Natural killer cell treated with Interleukin-12 subunit alpha and Interleukin-12 subunit beta and Interleukin-15 and Interleukin-18, amount 100 ng/mL, for 72 hours (primary cell): ENCODE measurements around the gene GDF2. TPM values are rescaled to one million over a fixed set of nuclear protein-coding genes. Genes with fewer than 3 reads are reported as not detected.

Source experiments
- ATAC-seq, 2 donors: fragments of 150-1000 bp; cut with Tn5 transposase in 1 of 2; sonication (Bioruptor Pico), chemical (Tn5 transposase) in 1 of 2; 2 replicates each; pipeline ENCODE4 v1.10.0; 2021
- DNase-seq: peaks from one replicate; pipeline ENCODE4 v3.0.0; 2022; ENCODE audit warnings: low spot score
- H3K27ac Mint-ChIP-seq, 2 donors: 1 replicate in 1 of 2; 2 replicates in 1 of 2; pipeline ENCODE4 v1.8.0; 2022; ENCODE audit warnings: mixed read lengths in 2 of 2, mild to moderate bottlenecking in 1 of 2, moderate library complexity in 1 of 2
- H3K27me3 Mint-ChIP-seq, 2 donors: 1 replicate in 1 of 2; 2 replicates in 1 of 2; pipeline ENCODE4 v1.8.0; 2022; ENCODE audit warnings: mixed read lengths in 2 of 2
- H3K36me3 Mint-ChIP-seq: one replicate; pipeline ENCODE4 v1.8.0; 2022; ENCODE audit warnings: mixed read lengths
- H3K4me1 Mint-ChIP-seq, 2 donors: 1 replicate in 1 of 2; 2 replicates in 1 of 2; pipeline ENCODE4 v1.8.0; 2022; ENCODE audit warnings: low read depth in 2 of 2, mixed read lengths in 2 of 2, mild to moderate bottlenecking in 1 of 2
- H3K4me3 Mint-ChIP-seq: one replicate; pipeline ENCODE4 v1.8.0; 2022; ENCODE audit warnings: mixed read lengths
- H3K9me3 Mint-ChIP-seq: 2 replicates; pipeline ENCODE4 v1.8.0; 2022; ENCODE audit warnings: mixed read lengths
- total RNA-seq, 2 donors: library from RNA; stranded (reverse); gene quantifications; one replicate each; pipeline ENCODE4 v1.2.3, GENCODE V29; 2022

GDF2 gene
- total RNA-seq, 2 donors from 2014 or later, result not detected

GRCh38 chr10:47311193-47311931 lies 10.9 kb upstream of the GDF2 start:
- Mint-ChIP-seq H3K27ac (no peak overlapping the region), H3K9me3 (no peaks in the 10 kb centered on the region), H3K4me1 (no peaks in the 10 kb centered on the region), H3K36me3 (no peaks in the 10 kb centered on the region), H3K27me3 (peaks cover 5 to 10% of the 10 kb centered on the region in 2 donors), H3K4me3 (no peak overlapping the region)
- no peak for DNase-seq
- ATAC-seq, result no peak

GRCh38 chr10:47311932-47312662 lies 10.2 kb upstream of the GDF2 start:
- Mint-ChIP-seq H3K4me3 (no peak overlapping the region), H3K9me3 (no peaks in the 10 kb centered on the region), H3K27me3 (peaks cover under 1 to 3% of the 10 kb centered on the region in 2 donors), H3K36me3 (no peaks in the 10 kb centered on the region), H3K27ac (no peak overlapping the region), H3K4me1 (no peaks in the 10 kb centered on the region)
- DNase-seq, result peak; percentile 65
- peak; percentile 55 to 72 for ATAC-seq

GRCh38 chr10:47312663-47312995 lies 9.6 kb upstream of the GDF2 start:
- no peak for DNase-seq
- Mint-ChIP-seq H3K9me3 (no peaks in the 10 kb centered on the region), H3K4me1 (no peaks in the 10 kb centered on the region)

GRCh38 chr10:47314416-47314970 lies 7.8 kb upstream of the GDF2 start:
- Mint-ChIP-seq H3K36me3 (no peaks in the 10 kb centered on the region), H3K27me3 (peaks cover 0 to 3% of the 10 kb centered on the region in 2 donors), H3K4me1 (peaks cover 0 to 3% of the 10 kb centered on the region in 2 donors), H3K27ac (no peak overlapping the region), H3K9me3 (no peaks in the 10 kb centered on the region), H3K4me3 (no peak overlapping the region)
- DNase-seq (no peak), ATAC-seq (no peak)

More at GRCh38 chr10:47312663-47312995, 9.6 kb upstream of the GDF2 start:
- ATAC-seq, result no peak
- Mint-ChIP-seq H3K27me3 (no peaks in the 10 kb centered on the region), H3K36me3 (no peaks in the 10 kb centered on the region), H3K4me3 (no peak overlapping the region), H3K27ac (no peak overlapping the region)

- no peak for DNase-seq
Measured at GRCh38 chr10:47315421-47315820, 6.8 kb upstream of the GDF2 start.

GRCh38 chr10:47316131-47316530 lies 6.1 kb upstream of the GDF2 start:
- no peak overlapping the region for H3K4me3 Mint-ChIP-seq
- no peaks in the 10 kb centered on the region for H3K36me3 Mint-ChIP-seq
- H3K27ac Mint-ChIP-seq, result no peak overlapping the region
- H3K27me3 Mint-ChIP-seq, result peaks cover 5 to 6% of the 10 kb centered on the region in 2 donors
- DNase-seq, result no peak
- ATAC-seq, result no peak
- no peaks in the 10 kb centered on the region for H3K9me3 Mint-ChIP-seq
- peaks cover 0 to 3% of the 10 kb centered on the region in 2 donors for H3K4me1 Mint-ChIP-seq

More at GRCh38 chr10:47315421-47315820, 6.8 kb upstream of the GDF2 start:
- Mint-ChIP-seq H3K4me3 (no peak overlapping the region), H3K27me3 (peaks cover 0 to 3% of the 10 kb centered on the region in 2 donors), H3K27ac (no peak overlapping the region), H3K4me1 (peaks cover 0 to 3% of the 10 kb centered on the region in 2 donors), H3K36me3 (no peaks in the 10 kb centered on the region), H3K9me3 (no peaks in the 10 kb centered on the region)
- no peak for ATAC-seq

GRCh38 chr10:47317251-47317650 lies 5.0 kb upstream of the GDF2 start:
- H3K27ac Mint-ChIP-seq, result no peak overlapping the region
- no peak for DNase-seq
- H3K27me3 Mint-ChIP-seq, result peaks cover 7 to 9% of the 10 kb centered on the region in 2 donors
- H3K36me3 Mint-ChIP-seq, result no peaks in the 10 kb centered on the region
- H3K4me3 Mint-ChIP-seq, result no peak overlapping the region
- peaks cover 0 to 3% of the 10 kb centered on the region in 2 donors for H3K4me1 Mint-ChIP-seq
- no peak for ATAC-seq
- no peaks in the 10 kb centered on the region for H3K9me3 Mint-ChIP-seq

- H3K36me3 Mint-ChIP-seq, result no peaks in the 10 kb centered on the region
- no peak for DNase-seq
- H3K4me3 Mint-ChIP-seq, result no peak overlapping the region
- ATAC-seq, result no peak
- H3K9me3 Mint-ChIP-seq, result no peaks in the 10 kb centered on the region
- peaks cover 7 to 16% of the 10 kb centered on the region in 2 donors for H3K27me3 Mint-ChIP-seq
- peaks cover 0 to 3% of the 10 kb centered on the region in 2 donors for H3K4me1 Mint-ChIP-seq
- no peak overlapping the region for H3K27ac Mint-ChIP-seq
Measured at GRCh38 chr10:47318706-47319105, 3.5 kb upstream of the GDF2 start.

- H3K4me3 Mint-ChIP-seq, result no peak overlapping the region
- no peaks in the 10 kb centered on the region for H3K9me3 Mint-ChIP-seq
- H3K4me1 Mint-ChIP-seq, result peaks cover 0 to 3% of the 10 kb centered on the region in 2 donors
- H3K27me3 Mint-ChIP-seq, result peaks cover 7 to 16% of the 10 kb centered on the region in 2 donors
- DNase-seq, result no peak
- H3K36me3 Mint-ChIP-seq, result no peaks in the 10 kb centered on the region
- no peak overlapping the region for H3K27ac Mint-ChIP-seq
- ATAC-seq, result no peak
Measured at GRCh38 chr10:47319784-47320183, 2.5 kb upstream of the GDF2 start.

- Mint-ChIP-seq H3K4me3 (no peak overlapping the region), H3K36me3 (no peaks in the 10 kb centered on the region), H3K27ac (no peak overlapping the region), H3K4me1 (peaks cover 0 to 3% of the 10 kb centered on the region in 2 donors), H3K9me3 (no peaks in the 10 kb centered on the region), H3K27me3 (peaks cover 7 to 16% of the 10 kb centered on the region in 2 donors)
- DNase-seq (no peak), ATAC-seq (no peak)
Measured at GRCh38 chr10:47320812-47321211, 1.4 kb upstream of the GDF2 start.

GRCh38 chr10:47321521-47322195 lies 596 bp upstream of the GDF2 start:
- ATAC-seq, result peak; percentile 7 to 20
- Mint-ChIP-seq H3K4me3 (no peak overlapping the region), H3K4me1 (peaks cover 0 to 3% of the 10 kb centered on the region in 2 donors), H3K27me3 (peaks cover 7 to 16% of the 10 kb centered on the region in 2 donors), H3K36me3 (no peaks in the 10 kb centered on the region), H3K9me3 (no peaks in the 10 kb centered on the region), H3K27ac (no peak overlapping the region)
- DNase-seq, result no peak

GRCh38 chr10:47323087-47323486 lies 833 bp downstream of the GDF2 start:
- Mint-ChIP-seq H3K4me1 (peaks cover 0 to 6% of the 10 kb centered on the region in 2 donors), H3K4me3 (no peak overlapping the region), H3K27me3 (peaks cover 7 to 16% of the 10 kb centered on the region in 2 donors), H3K9me3 (no peaks in the 10 kb centered on the region), H3K27ac (no peak overlapping the region), H3K36me3 (no peaks in the 10 kb centered on the region)
- DNase-seq (no peak), ATAC-seq (no peak)

- H3K27ac Mint-ChIP-seq, result no peak overlapping the region
- DNase-seq (no peak), ATAC-seq (no peak)
- peaks cover 0 to 10% of the 10 kb centered on the region in 2 donors for H3K4me1 Mint-ChIP-seq
- H3K27me3 Mint-ChIP-seq, result peaks cover 6 to 16% of the 10 kb centered on the region in 2 donors
- no peaks in the 10 kb centered on the region for H3K36me3 Mint-ChIP-seq
- no peak overlapping the region for H3K4me3 Mint-ChIP-seq
- peaks cover 5% of the 10 kb centered on the region for H3K9me3 Mint-ChIP-seq
Measured at GRCh38 chr10:47323636-47324296, 1.5 kb downstream of the GDF2 start.
